GM21526 (cell line): ENCODE results near the gene OR14J1.
"Not testable (repeated sequence)": the region's sequence is repeated elsewhere in the genome, so short reads cannot be mapped to it uniquely, and the experiment has no call there.

Experiments used
- ATAC-seq: cut with Tn5 transposase; IDR thresholded peaks from one replicate; pipeline ENCODE4 v1.9.1; 2021; ENCODE audit warnings: moderate library complexity; ENCODE audit not compliant: unreplicated experiment, low FRiP score

Gene OR14J1

GRCh38 chr6:29301316-29301715, at the start of gene OR14J1:
TSS of gene OR14J1 (plus strand) at chr6:29301701. CDS start at chr6:29306690, 4,989 bp downstream.
- ATAC-seq: no peak

GRCh38 chr6:29251736-29252135, 49.8 kb upstream of the OR14J1 start:
- ATAC-seq: no peak

- ATAC-seq: no peak
These were observed 46.0 kb upstream of the OR14J1 start for GRCh38 chr6:29255530-29255929.

- ATAC-seq: no peak
These were observed 41.8 kb upstream of the OR14J1 start for GRCh38 chr6:29259721-29260120.

GRCh38 chr6:29263001-29263400, 38.5 kb upstream of the OR14J1 start:
- ATAC-seq: no peak

GRCh38 chr6:29294499-29294914, 7.0 kb upstream of the OR14J1 start:
- no peak for ATAC-seq

- ATAC-seq: no peak
These were observed 6.3 kb upstream of the OR14J1 start for GRCh38 chr6:29295181-29295585.

GRCh38 chr6:29295623-29296022, 5.9 kb upstream of the OR14J1 start:
- ATAC-seq: no peak

GRCh38 chr6:29319931-29320330, 18.4 kb downstream of the OR14J1 start:
- no peak for ATAC-seq

- not testable (repeated sequence) for ATAC-seq
These were observed 21.8 kb downstream of the OR14J1 start for GRCh38 chr6:29323332-29323731.

GRCh38 chr6:29325777-29326176, 24.3 kb downstream of the OR14J1 start:
- no peak for ATAC-seq

- no peak for ATAC-seq
These were observed 31.2 kb downstream of the OR14J1 start for GRCh38 chr6:29332676-29333075.

- ATAC-seq: no peak
These were observed 34.8 kb downstream of the OR14J1 start for GRCh38 chr6:29336269-29336668.

- no peak for ATAC-seq
These were observed 43.9 kb downstream of the OR14J1 start for GRCh38 chr6:29345380-29345779.

- ATAC-seq: not testable (repeated sequence)
These were observed 47.8 kb downstream of the OR14J1 start for GRCh38 chr6:29349348-29349747.

- no peak for ATAC-seq
These were observed 53.5 kb downstream of the OR14J1 start for GRCh38 chr6:29354980-29355379.

GRCh38 chr6:29355603-29356002, 54.1 kb downstream of the OR14J1 start:
- no peak for ATAC-seq
